ENCODE results near the gene C8B.
A peak's percentile ranks its signal among the peaks of the same experiment; 100 is the strongest.

Gene C8B

GRCh38 chr1:56985857-56986256 lies 20.0 kb upstream of the C8B start:
- no peak for DNase-seq (ENCODE audit: low read depth)
- no peak for TF ChIP-seq CTCF (IDR thresholded peaks at IDR 0.05; ENCODE audit: control insufficient read depth, extremely low read depth, insufficient read depth)
- no peak overlapping the region for H3K4me3 ChIP-seq (ENCODE audit: low read depth, low read length)

DNA sequence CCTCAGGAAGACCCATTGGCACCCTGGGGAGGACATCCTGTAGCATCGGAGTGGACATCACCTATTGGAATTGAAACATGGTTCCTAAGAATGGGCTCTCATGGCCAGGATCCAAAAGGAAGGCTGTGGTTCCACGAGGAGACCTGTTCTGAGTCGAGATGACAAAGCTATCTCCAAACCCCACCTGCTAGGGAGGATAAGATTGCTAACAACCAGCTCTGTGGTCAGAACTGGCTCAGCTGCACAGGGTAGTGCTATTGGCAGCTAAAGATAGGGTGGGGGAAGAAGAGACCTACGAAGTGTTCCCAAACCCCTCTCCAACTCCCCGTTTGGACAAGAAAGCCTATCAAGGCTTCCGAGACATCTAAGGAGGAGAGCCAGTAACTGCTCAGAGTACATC lies 17.7 kb upstream of the C8B start:
- DNase-seq (ENCODE audit: low read depth) = no peak
- H3K4me3 ChIP-seq (ENCODE audit: low read depth, low read length) = no peak overlapping the region
- no peak for TF ChIP-seq CTCF (IDR thresholded peaks at IDR 0.05; ENCODE audit: control insufficient read depth, extremely low read depth, insufficient read depth)

DNA sequence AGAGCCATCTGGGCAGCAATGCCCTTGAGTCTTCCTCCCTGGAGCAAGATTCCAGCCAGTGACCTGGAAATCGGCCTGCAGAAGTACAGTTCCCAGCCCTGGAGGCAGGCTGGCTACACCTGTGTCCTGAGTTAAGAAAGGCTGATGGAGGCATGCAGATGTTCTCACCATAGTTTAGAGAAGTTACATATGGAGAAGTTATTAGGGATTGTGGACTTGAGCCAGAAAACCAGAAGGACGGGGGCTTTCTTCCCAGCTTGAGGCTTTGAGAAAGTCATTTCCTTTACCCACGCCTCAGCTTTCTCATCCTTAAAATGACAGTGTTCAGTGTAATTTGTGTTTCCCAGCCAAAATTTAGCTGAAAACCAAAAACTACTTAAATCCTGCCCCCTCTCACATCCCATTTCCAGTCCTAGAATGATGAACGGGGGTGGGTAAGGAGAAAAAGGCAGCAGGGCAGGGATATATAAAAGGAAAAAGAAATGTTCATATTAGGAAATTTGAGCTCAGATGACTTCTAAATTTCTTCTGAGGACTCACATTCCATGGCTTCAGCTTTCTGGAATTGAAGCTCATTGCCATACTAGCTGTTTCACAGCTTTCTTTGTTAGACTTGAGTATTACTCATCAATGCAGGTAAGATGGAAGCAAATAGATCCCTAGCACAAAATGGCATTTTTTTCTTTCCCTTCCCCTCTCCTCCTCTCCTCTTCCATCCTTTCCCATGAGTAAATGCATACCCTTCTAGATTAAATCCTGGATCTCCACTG lies 14.4 kb upstream of the C8B start:
- H3K4me3 ChIP-seq (ENCODE audit: low read depth, low read length) = no peak overlapping the region
- no peak for TF ChIP-seq CTCF (IDR thresholded peaks at IDR 0.05; ENCODE audit: control insufficient read depth, extremely low read depth, insufficient read depth)
- no peak for DNase-seq (ENCODE audit: low read depth)

DNA sequence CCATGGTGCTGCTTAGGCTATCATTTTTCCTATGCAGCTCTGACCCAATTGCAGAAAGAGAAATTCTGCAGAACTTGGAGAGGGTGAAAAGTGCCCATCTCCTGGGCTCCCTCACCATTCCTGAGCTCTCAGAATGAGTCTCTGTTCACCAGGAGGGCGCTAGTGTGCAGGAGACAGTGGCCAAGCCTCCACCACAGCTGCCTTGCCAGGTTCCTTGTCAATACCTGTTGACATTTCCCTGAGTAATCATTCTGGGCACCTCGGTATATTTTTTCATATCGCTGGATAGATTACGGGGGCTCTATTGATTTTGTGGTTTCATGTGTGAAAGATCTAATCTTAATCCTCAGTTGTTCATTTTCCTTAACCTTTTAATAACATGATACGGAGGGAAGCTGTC lies 13.0 kb upstream of the C8B start:
- 0 out of 2 replicates have a peak, but pooled peaks have one; percentile 9 for TF ChIP-seq CTCF (IDR thresholded peaks at IDR 0.05; ENCODE audit: control insufficient read depth, extremely low read depth, insufficient read depth)
- DNase-seq (ENCODE audit: low read depth) = no peak
- no peak overlapping the region for H3K4me3 ChIP-seq (ENCODE audit: low read depth, low read length)

DNA sequence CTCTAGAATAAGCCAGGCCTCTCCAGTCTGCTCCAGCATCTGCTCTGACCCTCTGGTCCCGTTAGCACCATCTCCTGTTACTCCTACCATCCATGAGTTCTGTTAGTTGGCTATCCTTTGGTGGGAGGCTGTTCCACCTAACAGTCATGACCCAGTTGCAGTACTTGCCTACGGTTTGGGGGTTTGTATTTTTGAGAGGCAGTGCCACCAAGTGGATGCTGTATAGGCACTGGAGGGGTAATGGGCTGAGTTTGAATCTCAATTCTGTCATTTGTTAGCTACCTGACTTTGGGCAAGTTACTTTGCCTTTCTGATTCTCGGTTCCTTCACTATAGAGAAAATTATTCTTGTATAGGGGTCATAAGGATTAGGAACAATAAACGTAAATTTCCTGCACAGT lies 12.1 kb upstream of the C8B start:
- TF ChIP-seq CTCF (IDR thresholded peaks at IDR 0.05; ENCODE audit: control insufficient read depth, extremely low read depth, insufficient read depth) = no peak
- H3K4me3 ChIP-seq (ENCODE audit: low read depth, low read length) = no peak overlapping the region
- DNase-seq (ENCODE audit: low read depth) = no peak

- TF ChIP-seq CTCF (IDR thresholded peaks at IDR 0.05; ENCODE audit: control insufficient read depth, extremely low read depth, insufficient read depth) = no peak
- DNase-seq (ENCODE audit: low read depth) = no peak
- no peak overlapping the region for H3K4me3 ChIP-seq (ENCODE audit: low read depth, low read length)
Observed at GRCh38 chr1:56975446-56975845, 9.6 kb upstream of the C8B start.

Measured in LNCaP clone FGC (cell line).